Gastrocnemius medialis (tissue), 4 donors: ENCODE measurements around the gene GRIN3A. TPM values are rescaled to one million over a fixed set of nuclear protein-coding genes. Genes with fewer than 3 reads are reported as not detected.

Source experiments
- ATAC-seq, 2 donors: fragments of 150-250 bp; one replicate each; pipeline ENCODE4 v1.9.1; 2016
- DNase-seq, 2 donors: peaks; one replicate each; pipeline ENCODE4 v3.0.0-alpha.2; 2019
- H3K27ac ChIP-seq, 4 donors: fragments of 200-600 bp; sonication (generic); 1 replicate in 1 of 4; 2 replicates in 3 of 4; pipeline ENCODE4 v1.5.1; 2016 to 2018; ENCODE audit warnings: mild to moderate bottlenecking in 2 of 4, moderate library complexity in 1 of 4
- H3K27me3 ChIP-seq, 3 donors: fragments of 200-600 bp; sonication (generic) in 2 of 3; 1 replicate in 1 of 3; 2 replicates in 2 of 3; pipeline versions ENCODE4 v1.5.1 to v1.6.0; 2016 to 2019; ENCODE audit warnings: mild to moderate bottlenecking in 1 of 3, moderate library complexity in 1 of 3
- H3K36me3 ChIP-seq, 2 donors: fragments of 200-600 bp; sonication (generic) in 1 of 2; one replicate each; pipeline ENCODE4 v1.5.1; 2017 to 2018
- H3K4me1 ChIP-seq, 2 donors: fragments of 200-600 bp; sonication (generic) in 1 of 2; one replicate each; pipeline ENCODE4 v1.5.1; 2016 to 2017; ENCODE audit warnings: mild to moderate bottlenecking in 2 of 2
- H3K4me3 ChIP-seq, 4 donors: fragments of 200-600 bp; sonication (generic) in 3 of 4; 1 replicate in 1 of 4; 2 replicates in 3 of 4; pipeline ENCODE4 v1.5.1; 2016 to 2019; ENCODE audit warnings: mild to moderate bottlenecking in 2 of 4
- H3K9me3 ChIP-seq, 3 donors: fragments of 200-600 bp; sonication (generic) in 2 of 3; 1 replicate in 1 of 3; 2 replicates in 2 of 3; pipeline ENCODE4 v1.5.1; 2016 to 2019
- CTCF ChIP-seq, 5 experiments: fragments of 450-650 bp in 3 of 5; fragments of 200-600 bp in 2 of 5; sonication (generic) in 2 of 5; IDR thresholded peaks in 4 of 5; conservative IDR thresholded peaks in 1 of 5; 1 replicate in 4 of 5; 2 replicates in 1 of 5; pipeline ENCODE4 v1.5.1; 2016 to 2019; ENCODE audit warnings: antibody characterized with exemption in 5 of 5, mild to moderate bottlenecking in 3 of 5, moderate library complexity in 3 of 5
- POLR2A ChIP-seq, 2 donors: fragments of 450-650 bp; IDR thresholded peaks; one replicate each; pipeline ENCODE4 v1.6.1; 2017; ENCODE audit warnings: antibody characterized with exemption in 2 of 2, mild to moderate bottlenecking in 2 of 2, moderate library complexity in 2 of 2
- in situ Hi-C, 4 donors: fragments of 200-750 bp; cut with MboI; loops; one replicate each; pipeline versions ENCODE4 v1.15.0 to v1.8.0; 2017; ENCODE audit warnings: low sequenced_read_pairs in 4 of 4
- intact Hi-C: fragments of 100-400 bp; cut with DNase I; formaldehyde crosslinking; loops from one replicate; pipeline ENCODE4 v1.15.1; 2023; ENCODE audit warnings: low total_unique reads
- total RNA-seq, 4 donors: library from RNA; depleted of rRNA; stranded (reverse); fragments of >200 nt; gene quantifications; one replicate each; pipeline versions ENCODE4 v1.1.0 to v1.2.3, GENCODE V29; 2016

GRIN3A gene
- total RNA-seq, 4 donors from 2014 or later = not detected

- intact Hi-C loops (no loop called here), in situ Hi-C loops (no loop called here)
- H3K4me3 ChIP-seq = no peak overlapping the region
- no peak for ATAC-seq
- H3K4me1 ChIP-seq = no peaks in the 10 kb centered on the region
- no peak for DNase-seq
- H3K27me3 ChIP-seq = no peaks in the 10 kb centered on the region
- H3K27ac ChIP-seq = no peak overlapping the region
- H3K9me3 ChIP-seq = no peaks in the 10 kb centered on the region
- peaks cover 0 to 50% of the 10 kb centered on the region in 2 donors for H3K36me3 ChIP-seq
- TF ChIP-seq CTCF (IDR thresholded peaks at IDR 0.05 in 4 of 5, conservative IDR thresholded peaks at IDR 0.05 in 1 of 5) (peak in 1 of 5 experiments; percentile 1), POLR2A (IDR thresholded peaks at IDR 0.05) (no peak)
Measured at GRCh38 chr9:101567725-101568350, 170.6 kb downstream of the GRIN3A start.

DNA sequence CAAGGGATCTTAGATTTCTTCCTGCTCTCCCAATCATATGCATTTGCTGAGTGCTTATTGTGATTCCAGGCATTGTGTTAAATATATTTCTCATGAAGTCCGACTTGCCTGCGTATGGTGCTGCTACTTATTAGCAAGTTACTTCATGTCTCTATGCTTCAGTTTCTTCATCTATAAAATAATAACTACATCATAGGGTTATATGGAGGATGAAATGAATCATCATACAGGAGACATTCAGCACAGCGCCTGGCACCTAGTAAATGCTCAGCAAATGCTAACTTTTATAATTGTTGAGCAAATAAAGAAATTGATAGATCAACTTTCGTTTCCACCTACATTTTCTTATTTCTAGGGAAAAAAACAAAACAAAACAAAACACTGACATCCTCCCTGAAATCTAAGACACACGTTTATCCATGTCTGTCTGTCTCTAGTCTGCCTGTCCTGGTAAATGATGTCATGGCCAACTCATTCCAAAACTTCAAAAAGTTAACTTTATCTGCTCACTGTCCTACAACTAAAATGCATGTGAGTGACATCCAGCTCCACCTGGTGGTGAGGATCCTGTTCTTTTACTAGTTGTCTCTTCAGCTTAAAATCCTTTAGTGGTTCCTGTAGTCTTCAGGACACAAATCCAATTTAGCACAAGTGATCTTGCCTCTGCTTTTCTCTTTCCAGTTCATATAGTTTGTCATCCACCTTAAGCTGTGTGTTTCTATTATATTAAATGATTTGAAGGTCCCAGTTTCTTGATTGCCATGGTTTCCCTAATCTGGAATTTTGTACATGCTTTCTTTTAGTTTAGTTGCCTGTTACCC lies 171.3 kb downstream of the GRIN3A start:
- H3K36me3 ChIP-seq = peaks cover 0 to 57% of the 10 kb centered on the region in 2 donors
- no peaks in the 10 kb centered on the region for H3K27me3 ChIP-seq
- H3K27ac ChIP-seq = no peak overlapping the region
- intact Hi-C loops (no loop called here), in situ Hi-C loops (no loop called here)
- H3K9me3 ChIP-seq = no peaks in the 10 kb centered on the region
- ATAC-seq (no peak), DNase-seq (no peak)
- TF ChIP-seq CTCF (IDR thresholded peaks at IDR 0.05 in 4 of 5, conservative IDR thresholded peaks at IDR 0.05 in 1 of 5) (peak in 1 of 5 experiments; percentile 4), POLR2A (IDR thresholded peaks at IDR 0.05) (no peak)
- no peak overlapping the region for H3K4me3 ChIP-seq
- H3K4me1 ChIP-seq = no peaks in the 10 kb centered on the region

DNA sequence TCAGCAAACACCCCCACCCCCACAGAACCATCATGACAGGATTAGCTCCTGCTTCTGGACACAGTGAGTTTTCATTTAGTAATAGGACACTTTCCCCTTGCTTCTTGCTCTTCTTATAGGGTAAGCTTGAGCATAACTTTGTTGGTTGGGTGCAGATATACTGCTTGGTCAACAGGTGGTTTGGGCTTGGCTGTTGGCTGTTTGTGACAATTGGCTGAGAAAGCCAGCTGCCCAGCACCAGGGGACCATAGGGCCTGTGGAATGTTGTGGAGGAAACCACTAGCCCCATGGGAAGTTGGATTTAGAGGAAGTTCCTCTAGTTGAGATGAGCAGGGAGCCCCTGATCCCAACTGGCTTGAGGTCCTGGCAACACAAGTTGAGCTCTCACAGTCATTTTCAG lies 174.2 kb downstream of the GRIN3A start:
- TF ChIP-seq POLR2A (IDR thresholded peaks at IDR 0.05) (no peak), CTCF (IDR thresholded peaks at IDR 0.05 in 4 of 5, conservative IDR thresholded peaks at IDR 0.05 in 1 of 5) (no peak)
- H3K4me3 ChIP-seq = no peak overlapping the region
- no peaks in the 10 kb centered on the region for H3K27me3 ChIP-seq
- no peak for DNase-seq
- in situ Hi-C loops (no loop called here), intact Hi-C loops (no loop called here)
- no peaks in the 10 kb centered on the region for H3K4me1 ChIP-seq
- no peak overlapping the region for H3K27ac ChIP-seq
- no peak for ATAC-seq
- peaks cover 0 to 72% of the 10 kb centered on the region in 2 donors for H3K36me3 ChIP-seq
- H3K9me3 ChIP-seq = no peaks in the 10 kb centered on the region

- peaks cover 0 to 3% (median 0%) of the 10 kb centered on the region in 3 donors for H3K9me3 ChIP-seq
- no peak overlapping the region for H3K27ac ChIP-seq
- peaks cover 0 to 81% of the 10 kb centered on the region in 2 donors for H3K36me3 ChIP-seq
- intact Hi-C loops = no loop called here
- ATAC-seq (no peak), DNase-seq (no peak)
- H3K27me3 ChIP-seq = no peaks in the 10 kb centered on the region
- in situ Hi-C loops = no loop called here
- H3K4me3 ChIP-seq = no peak overlapping the region
- TF ChIP-seq POLR2A (IDR thresholded peaks at IDR 0.05) = no peak
- no peak for TF ChIP-seq CTCF (IDR thresholded peaks at IDR 0.05 in 4 of 5, conservative IDR thresholded peaks at IDR 0.05 in 1 of 5)
- no peaks in the 10 kb centered on the region for H3K4me1 ChIP-seq
Measured at GRCh38 chr9:101562966-101563365, 175.5 kb downstream of the GRIN3A start.
